OCI-LY7 (cell line): ENCODE data around the gene IDI1.

ENCODE experiments used
- EZH2phosphoT487 ChIP-seq: fragments of 200-600 bp; sonication (generic); IDR thresholded peaks from 2 replicates; pipeline ENCODE4 v1.6.1; 2018; ENCODE audit warnings: low read depth, borderline replicate concordance, mild to moderate bottlenecking, mixed run types, antibody characterized with exemption, low read length, moderate library complexity, mixed read lengths
- TF ChIP-seq, protein P1 (sequence below): fragments of 200-600 bp; sonication (generic); conservative IDR thresholded peaks from 2 replicates; pipeline ENCODE4 v1.5.1; 2014; ENCODE audit warnings: mild to moderate bottlenecking, antibody characterized with exemption, low read length, moderate library complexity, mixed read lengths

DNA sequence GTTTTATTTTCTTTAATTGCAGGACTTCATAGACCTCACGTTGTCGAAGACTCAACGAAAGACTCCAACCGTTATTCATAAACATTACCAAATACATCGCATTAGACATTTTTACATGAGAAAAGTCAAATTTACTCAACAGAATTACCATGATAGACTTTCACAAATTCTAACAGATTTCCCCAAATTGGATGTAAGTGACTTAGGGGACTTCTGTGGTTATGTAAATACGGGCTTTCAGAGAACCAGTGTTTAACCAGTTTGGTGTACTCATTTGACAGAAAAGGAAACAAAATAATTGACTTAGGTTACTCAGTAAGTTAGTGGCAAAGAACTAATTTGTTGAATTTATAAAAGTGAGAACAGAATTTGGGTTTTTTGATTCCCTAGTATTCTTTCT lies 56.5 kb downstream of the IDI1 start:
- TF ChIP-seq, protein P1, sequence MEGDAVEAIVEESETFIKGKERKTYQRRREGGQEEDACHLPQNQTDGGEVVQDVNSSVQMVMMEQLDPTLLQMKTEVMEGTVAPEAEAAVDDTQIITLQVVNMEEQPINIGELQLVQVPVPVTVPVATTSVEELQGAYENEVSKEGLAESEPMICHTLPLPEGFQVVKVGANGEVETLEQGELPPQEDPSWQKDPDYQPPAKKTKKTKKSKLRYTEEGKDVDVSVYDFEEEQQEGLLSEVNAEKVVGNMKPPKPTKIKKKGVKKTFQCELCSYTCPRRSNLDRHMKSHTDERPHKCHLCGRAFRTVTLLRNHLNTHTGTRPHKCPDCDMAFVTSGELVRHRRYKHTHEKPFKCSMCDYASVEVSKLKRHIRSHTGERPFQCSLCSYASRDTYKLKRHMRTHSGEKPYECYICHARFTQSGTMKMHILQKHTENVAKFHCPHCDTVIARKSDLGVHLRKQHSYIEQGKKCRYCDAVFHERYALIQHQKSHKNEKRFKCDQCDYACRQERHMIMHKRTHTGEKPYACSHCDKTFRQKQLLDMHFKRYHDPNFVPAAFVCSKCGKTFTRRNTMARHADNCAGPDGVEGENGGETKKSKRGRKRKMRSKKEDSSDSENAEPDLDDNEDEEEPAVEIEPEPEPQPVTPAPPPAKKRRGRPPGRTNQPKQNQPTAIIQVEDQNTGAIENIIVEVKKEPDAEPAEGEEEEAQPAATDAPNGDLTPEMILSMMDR, result no peak
- no peak for TF ChIP-seq EZH2phosphoT487
